Measurements from ENCODE around the gene CLRN3. TPM values are rescaled to one million over a fixed set of nuclear protein-coding genes. Genes with fewer than 3 reads are reported as not detected.

Gene CLRN3
- total and polyA plus RNA-seq, 2 experiments from 2014 or later: not detected

DNA sequence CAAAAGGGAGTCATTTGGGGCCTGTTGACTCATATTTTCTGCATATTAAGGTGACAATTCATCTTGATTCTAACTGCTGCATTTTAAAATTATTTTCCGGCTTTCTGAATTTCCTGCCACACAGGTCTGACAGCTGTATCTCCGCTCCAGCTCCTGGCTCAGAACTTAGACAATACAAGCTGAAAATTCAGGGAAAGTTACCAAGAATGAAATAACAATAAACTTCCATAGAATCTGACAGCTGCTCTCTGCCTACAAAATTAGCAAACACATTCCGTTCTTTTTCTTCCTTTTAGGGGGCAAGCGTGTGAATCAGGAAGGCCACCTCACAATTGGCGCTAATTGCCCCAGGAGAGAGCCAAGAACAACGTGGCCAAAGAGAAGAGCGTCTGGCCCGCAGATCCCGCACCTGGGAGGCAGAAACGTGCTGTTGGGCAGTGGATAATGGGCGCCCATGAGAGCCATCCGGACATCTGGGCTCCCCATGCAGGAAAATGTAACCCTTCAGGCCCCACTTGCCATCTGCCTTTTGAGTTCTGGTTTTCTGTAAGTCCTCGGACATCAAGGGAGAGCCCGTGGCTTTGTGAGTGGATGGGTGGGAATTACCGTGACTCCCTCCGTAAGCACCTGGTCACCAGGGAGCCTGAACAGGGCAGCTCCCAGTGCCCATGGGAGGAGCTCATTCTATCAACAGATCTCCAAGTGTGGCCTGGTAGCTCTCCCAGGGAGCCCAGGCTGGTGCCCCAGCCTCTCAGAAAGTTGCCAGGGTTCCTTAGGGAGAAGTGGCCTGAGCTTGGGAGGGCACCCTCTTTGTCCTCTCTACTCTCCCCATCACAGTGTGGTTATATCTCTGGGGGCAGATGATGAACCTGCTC, 5.0 kb downstream of the CLRN3 start:
- Histone ChIP-seq H3K27me3 (replicated peaks; ENCODE audit: insufficient read depth) (peaks cover 12% of the 10 kb centered on the region; the same call in 1 of the 2 replicates), H3K4me2 (ENCODE audit: unreplicated experiment) (no peak overlapping the region), H3F3A (ENCODE audit: insufficient read depth) (no peaks in the 10 kb centered on the region), H3K79me2 (ENCODE audit: insufficient read depth) (no peaks in the 10 kb centered on the region), H3K9me3 (ENCODE audit: low read depth) (no peaks in the 10 kb centered on the region), H3K27ac (no peak overlapping the region), H2AFZ (no peak overlapping the region), H3K9me2 (ENCODE audit: insufficient read depth) (no peaks in the 10 kb centered on the region), H3K9ac (no peak overlapping the region), H3K36me3 (ENCODE audit: low read depth) (no peaks in the 10 kb centered on the region), H3K4me3 (no peak overlapping the region), H3K4me1 (ENCODE audit: insufficient read depth) (peaks cover 9% of the 10 kb centered on the region), H4K20me1 (ENCODE audit: insufficient read depth) (no peaks in the 10 kb centered on the region)
- 40 to 48% methylated on average over 15 to 16 of the region's 16 CpGs for WGBS, 2 experiments (ENCODE audit: low coverage in 1 of 2, low lambda C conversion rate in 2 of 2, missing lambda C conversion rate in 2 of 2)
- no peak for TF ChIP-seq EZH2phosphoT487 (IDR thresholded peaks at IDR 0.05; ENCODE audit: insufficient read depth, low read depth)
- no peak for TF ChIP-seq EZH2 (IDR thresholded peaks at IDR 0.05; ENCODE audit: insufficient read depth, poor library complexity, severe bottlenecking)
- no peak for DNase-seq
- in situ Hi-C loops (cut with MboI): no loop called here

DNA sequence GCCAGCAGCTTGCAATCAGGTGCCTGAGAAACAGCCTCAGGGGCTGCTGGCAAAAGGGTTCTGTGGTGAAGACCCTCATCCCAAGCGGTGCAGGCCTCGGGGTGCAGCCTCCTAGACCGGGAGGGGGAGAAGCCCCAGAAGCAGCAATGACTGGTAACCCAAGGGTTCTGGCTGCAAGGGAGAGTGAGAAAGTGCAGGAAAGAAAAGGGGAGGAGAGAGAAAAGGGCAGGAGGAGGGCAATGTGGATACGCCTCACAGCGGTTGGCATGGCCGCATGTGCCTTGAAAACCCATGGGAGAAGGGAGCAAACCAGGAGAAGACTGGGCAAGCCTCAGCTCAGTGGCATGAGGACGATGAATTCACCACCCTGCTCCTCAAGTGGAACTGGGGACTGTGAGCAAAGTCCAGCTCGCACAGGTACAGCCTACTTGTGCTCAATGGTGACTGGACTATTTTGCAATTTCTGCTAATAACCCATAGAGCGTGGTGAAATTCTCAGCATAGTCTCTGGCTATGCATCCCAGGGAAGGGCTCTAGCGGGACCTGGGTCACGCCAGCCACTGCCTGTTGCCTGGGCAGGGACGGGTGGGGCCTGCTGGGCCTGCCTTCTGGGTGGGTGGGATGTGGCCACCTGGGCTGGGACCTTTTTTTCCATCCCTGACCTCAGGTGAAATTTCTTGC, 6.2 kb downstream of the CLRN3 start:
- H3K79me2 ChIP-seq (ENCODE audit: insufficient read depth): no peaks in the 10 kb centered on the region
- H3K4me2 ChIP-seq (ENCODE audit: unreplicated experiment): no peak overlapping the region
- TF ChIP-seq EZH2phosphoT487 (IDR thresholded peaks at IDR 0.05; ENCODE audit: insufficient read depth, low read depth) (no peak), EZH2 (IDR thresholded peaks at IDR 0.05; ENCODE audit: insufficient read depth, poor library complexity, severe bottlenecking) (no peak)
- H3K4me1 ChIP-seq (ENCODE audit: insufficient read depth): peaks cover 9% of the 10 kb centered on the region
- no peak overlapping the region for H3K27ac ChIP-seq
- WGBS, 2 experiments (ENCODE audit: low coverage in 1 of 2, low lambda C conversion rate in 2 of 2, missing lambda C conversion rate in 2 of 2): 66 to 80% methylated on average over 11 to 12 of the region's 12 CpGs
- H3K9me3 ChIP-seq (ENCODE audit: low read depth): no peaks in the 10 kb centered on the region
- in situ Hi-C loops (cut with MboI): no loop called here
- no peaks in the 10 kb centered on the region for H4K20me1 ChIP-seq (ENCODE audit: insufficient read depth)
- H3K9me2 ChIP-seq (ENCODE audit: insufficient read depth): no peaks in the 10 kb centered on the region
- H2AFZ ChIP-seq: no peak overlapping the region
- H3K9ac ChIP-seq: no peak overlapping the region
- no peaks in the 10 kb centered on the region for H3K36me3 ChIP-seq (ENCODE audit: low read depth)
- DNase-seq: no peak
- H3K27me3 ChIP-seq (replicated peaks; ENCODE audit: insufficient read depth): peaks cover 12% of the 10 kb centered on the region; the same call in 1 of the 2 replicates
- no peaks in the 10 kb centered on the region for H3F3A ChIP-seq (ENCODE audit: insufficient read depth)
- no peak overlapping the region for H3K4me3 ChIP-seq

DNA sequence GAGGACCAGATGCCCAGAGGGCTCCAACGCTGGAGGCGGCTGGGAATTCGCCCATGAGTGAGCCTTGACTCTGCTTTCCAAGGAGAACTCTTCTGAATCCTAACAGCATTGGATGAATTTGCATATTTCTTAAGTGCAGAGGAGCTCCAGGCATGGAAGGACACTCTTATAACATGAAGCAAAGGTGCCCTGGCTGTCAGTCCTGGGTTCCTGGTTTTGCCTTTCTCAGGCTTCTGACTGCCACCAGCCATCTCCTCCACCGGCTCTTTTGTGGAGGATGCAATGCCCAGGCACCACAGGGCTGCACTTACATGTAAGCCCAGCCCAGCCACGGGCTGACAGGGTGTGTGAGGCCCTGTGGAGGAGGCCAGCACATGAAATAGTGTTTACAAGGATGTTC, 8.2 kb downstream of the CLRN3 start:
- Histone ChIP-seq H3K27me3 (replicated peaks; ENCODE audit: insufficient read depth) (peaks cover 12% of the 10 kb centered on the region; the same call in 1 of the 2 replicates), H3K36me3 (ENCODE audit: low read depth) (no peaks in the 10 kb centered on the region), H3K27ac (no peak overlapping the region), H3K9ac (no peak overlapping the region), H3K79me2 (ENCODE audit: insufficient read depth) (no peaks in the 10 kb centered on the region), H3K4me2 (ENCODE audit: unreplicated experiment) (no peak overlapping the region), H3K4me1 (ENCODE audit: insufficient read depth) (peaks cover 5% of the 10 kb centered on the region; the same call in 1 of the 2 replicates), H3K9me3 (ENCODE audit: low read depth) (no peaks in the 10 kb centered on the region), H4K20me1 (ENCODE audit: insufficient read depth) (no peaks in the 10 kb centered on the region), H3K9me2 (ENCODE audit: insufficient read depth) (no peaks in the 10 kb centered on the region), H3F3A (ENCODE audit: insufficient read depth) (no peaks in the 10 kb centered on the region), H3K4me3 (no peak overlapping the region), H2AFZ (no peak overlapping the region)
- in situ Hi-C loops (cut with MboI): no loop called here
- 52 to 68% methylated on average over 5 of the region's 5 CpGs for WGBS, 2 experiments (ENCODE audit: low coverage in 1 of 2, low lambda C conversion rate in 2 of 2, missing lambda C conversion rate in 2 of 2)
- DNase-seq: no peak
- no peak for TF ChIP-seq EZH2phosphoT487 (IDR thresholded peaks at IDR 0.05; ENCODE audit: insufficient read depth, low read depth)
- TF ChIP-seq EZH2 (IDR thresholded peaks at IDR 0.05; ENCODE audit: insufficient read depth, poor library complexity, severe bottlenecking): no peak

DNA sequence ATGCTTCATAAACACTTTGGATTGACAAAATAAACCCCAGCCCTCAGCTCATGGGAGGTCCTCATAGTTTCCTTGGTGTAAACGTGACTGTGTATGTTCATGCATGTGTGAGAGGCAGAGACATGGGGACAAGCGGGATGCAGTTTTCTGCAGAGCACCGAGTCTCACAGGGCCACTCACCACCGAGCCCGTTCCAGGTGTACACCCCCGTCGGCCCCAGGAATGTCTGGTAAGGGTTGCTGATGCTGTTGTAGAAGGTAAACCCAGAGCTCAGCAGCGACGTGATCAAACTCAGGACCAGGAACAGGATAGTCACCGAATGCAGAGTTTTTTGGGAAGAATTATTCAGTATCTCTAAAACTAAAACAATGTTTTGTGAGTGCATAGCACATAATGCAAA, 9.2 kb downstream of the CLRN3 start:
- 56 to 64% methylated on average over 10 of the region's 10 CpGs for WGBS, 2 experiments (ENCODE audit: low coverage in 1 of 2, low lambda C conversion rate in 2 of 2, missing lambda C conversion rate in 2 of 2)
- peaks cover 18% of the 10 kb centered on the region for H3K27me3 ChIP-seq (replicated peaks; ENCODE audit: insufficient read depth)
- in situ Hi-C loops (cut with MboI): no loop called here
- H2AFZ ChIP-seq: no peak overlapping the region
- no peak overlapping the region for H3K4me3 ChIP-seq
- H3K79me2 ChIP-seq (ENCODE audit: insufficient read depth): no peaks in the 10 kb centered on the region
- no peaks in the 10 kb centered on the region for H4K20me1 ChIP-seq (ENCODE audit: insufficient read depth)
- H3K9me2 ChIP-seq (ENCODE audit: insufficient read depth): no peaks in the 10 kb centered on the region
- H3F3A ChIP-seq (ENCODE audit: insufficient read depth): no peaks in the 10 kb centered on the region
- DNase-seq: no peak
- no peak overlapping the region for H3K27ac ChIP-seq
- no peak for TF ChIP-seq EZH2 (IDR thresholded peaks at IDR 0.05; ENCODE audit: insufficient read depth, poor library complexity, severe bottlenecking)
- TF ChIP-seq EZH2phosphoT487 (IDR thresholded peaks at IDR 0.05; ENCODE audit: insufficient read depth, low read depth): no peak
- no peaks in the 10 kb centered on the region for H3K36me3 ChIP-seq (ENCODE audit: low read depth)
- H3K4me2 ChIP-seq (ENCODE audit: unreplicated experiment): no peak overlapping the region
- H3K9me3 ChIP-seq (ENCODE audit: low read depth): no peaks in the 10 kb centered on the region
- no peak overlapping the region for H3K9ac ChIP-seq
- H3K4me1 ChIP-seq (ENCODE audit: insufficient read depth): no peaks in the 10 kb centered on the region

Measured in GM23248 (cell line).